T-helper 2 cell (primary cell): ENCODE data around the gene KRT72.

ENCODE experiments used
- DNase-seq, 5 experiments: peaks; one replicate each; pipeline versions ENCODE4 v3.0.0 to v3.0.0-alpha.2; 2012 to 2022

The KRT72 gene

DNA sequence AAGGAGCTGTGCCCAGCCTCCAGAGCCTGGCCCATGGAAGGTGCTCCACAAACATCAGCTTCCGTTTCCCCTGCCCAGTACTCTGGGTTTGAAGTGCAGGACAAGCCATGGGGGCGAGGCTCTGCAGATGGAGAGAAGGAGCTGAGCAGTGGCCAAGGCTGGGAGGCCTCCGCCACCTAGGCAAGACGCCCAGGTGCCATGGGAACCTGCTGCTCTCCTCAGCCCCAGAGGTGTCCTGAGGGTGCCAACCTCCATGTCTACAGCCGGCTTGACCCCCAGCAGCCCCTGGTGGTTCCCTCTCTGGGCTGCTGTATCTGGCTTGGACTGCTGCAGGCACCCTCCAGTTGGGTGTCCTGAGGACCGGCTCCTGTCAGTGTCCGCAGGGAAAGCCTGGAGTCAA is 60.7 kb downstream of the KRT72 start:
- no peak for DNase-seq

- DNase-seq, result no peak
Observed at GRCh38 chr12:52539821-52540173, 61.5 kb downstream of the KRT72 start.

- DNase-seq, result no peak
Observed at GRCh38 chr12:52539083-52539820, 62.0 kb downstream of the KRT72 start.

GRCh38 chr12:52537101-52537500 is 64.2 kb downstream of the KRT72 start:
- no peak for DNase-seq
